Hematopoietic multipotent progenitor cell treated with erythropoietin and hydrocortisone succinate and interleukin-3 and kit ligand, for 8 days (in vitro differentiated cells): ENCODE measurements around the gene DENND2A.

Source experiments
- DNase-seq: peaks from one replicate; pipeline ENCODE4 v3.0.0-alpha.2; 2015

Gene DENND2A

GRCh38 chr7:140495514-140496097, 145.0 kb downstream of the DENND2A start:
- no peak for DNase-seq

- DNase-seq: no peak
Measured at GRCh38 chr7:140494867-140495266, 145.7 kb downstream of the DENND2A start.

GRCh38 chr7:140489026-140489359, 151.6 kb downstream of the DENND2A start:
- no peak for DNase-seq

- DNase-seq: no peak
Measured at GRCh38 chr7:140485500-140486265, 154.9 kb downstream of the DENND2A start.

- no peak for DNase-seq
Measured at GRCh38 chr7:140484951-140485499, 155.6 kb downstream of the DENND2A start.

GRCh38 chr7:140484479-140484878, 156.1 kb downstream of the DENND2A start:
- no peak for DNase-seq

- no peak for DNase-seq
Measured at GRCh38 chr7:140479739-140480084, 160.9 kb downstream of the DENND2A start.

- DNase-seq: peak; percentile 96
Measured at GRCh38 chr7:140479062-140479738, 161.4 kb downstream of the DENND2A start, which contains the start of gene MKRN1. Gene MKRN1 (minus strand): TSS chr7:140479505. CDS start chr7:140479344, 161 bp downstream.

- DNase-seq: peak; percentile 56
Measured at GRCh38 chr7:140478246-140479061, 162.2 kb downstream of the DENND2A start.

GRCh38 chr7:140476698-140477261, 163.8 kb downstream of the DENND2A start:
- DNase-seq: no peak

- DNase-seq: peak; percentile 80
Measured at GRCh38 chr7:140475747-140476333, 164.8 kb downstream of the DENND2A start.
